NB4 (cell line): ENCODE measurements around the gene MBOAT7.

Experiments
- POLR2A ChIP-seq: IDR thresholded peaks from 2 replicates; pipeline ENCODE4 v1.6.1; 2011; ENCODE audit warnings: mild to moderate bottlenecking; ENCODE audit not compliant: insufficient read length; ENCODE audit errors: extremely low read depth
- TF ChIP-seq, protein P1 (sequence below): IDR thresholded peaks from one replicate; pipeline ENCODE4 v1.5.1; 2012; ENCODE audit warnings: low read depth, low read length

GRCh38 chr19:54199401-54199800, 10.0 kb upstream of the MBOAT7 start:
- TF ChIP-seq POLR2A: no peak
- TF ChIP-seq, protein P1, sequence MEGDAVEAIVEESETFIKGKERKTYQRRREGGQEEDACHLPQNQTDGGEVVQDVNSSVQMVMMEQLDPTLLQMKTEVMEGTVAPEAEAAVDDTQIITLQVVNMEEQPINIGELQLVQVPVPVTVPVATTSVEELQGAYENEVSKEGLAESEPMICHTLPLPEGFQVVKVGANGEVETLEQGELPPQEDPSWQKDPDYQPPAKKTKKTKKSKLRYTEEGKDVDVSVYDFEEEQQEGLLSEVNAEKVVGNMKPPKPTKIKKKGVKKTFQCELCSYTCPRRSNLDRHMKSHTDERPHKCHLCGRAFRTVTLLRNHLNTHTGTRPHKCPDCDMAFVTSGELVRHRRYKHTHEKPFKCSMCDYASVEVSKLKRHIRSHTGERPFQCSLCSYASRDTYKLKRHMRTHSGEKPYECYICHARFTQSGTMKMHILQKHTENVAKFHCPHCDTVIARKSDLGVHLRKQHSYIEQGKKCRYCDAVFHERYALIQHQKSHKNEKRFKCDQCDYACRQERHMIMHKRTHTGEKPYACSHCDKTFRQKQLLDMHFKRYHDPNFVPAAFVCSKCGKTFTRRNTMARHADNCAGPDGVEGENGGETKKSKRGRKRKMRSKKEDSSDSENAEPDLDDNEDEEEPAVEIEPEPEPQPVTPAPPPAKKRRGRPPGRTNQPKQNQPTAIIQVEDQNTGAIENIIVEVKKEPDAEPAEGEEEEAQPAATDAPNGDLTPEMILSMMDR: no peak
